Activated T-cell treated with anti-CD3 and anti-CD28 coated beads for 4 hours (primary cell): ENCODE results near the gene RNGTT.
"Not testable (repeated sequence)": the region's sequence is repeated elsewhere in the genome, so short reads cannot be mapped to it uniquely, and the experiment has no call there.

ENCODE experiments used
- DNase-seq: peaks from one replicate; pipeline ENCODE4 v3.0.0-alpha.2; 2020

RNGTT gene

GRCh38 chr6:88785478-88785877 lies 177.9 kb downstream of the RNGTT start:
- DNase-seq, result no peak

- DNase-seq, result peak; percentile 25
Measured at GRCh38 chr6:88780714-88781389, 182.6 kb downstream of the RNGTT start.

- no peak for DNase-seq
Measured at GRCh38 chr6:88775866-88776571, 187.4 kb downstream of the RNGTT start.

- DNase-seq, result not testable (repeated sequence)
Measured at GRCh38 chr6:88768114-88768513, 195.3 kb downstream of the RNGTT start.

- no peak for DNase-seq
Measured at GRCh38 chr6:88764081-88764480, 199.3 kb downstream of the RNGTT start.

GRCh38 chr6:88763160-88763559 lies 200.3 kb downstream of the RNGTT start:
- no peak for DNase-seq

- no peak for DNase-seq
Measured at GRCh38 chr6:88761237-88762031, 202.0 kb downstream of the RNGTT start.

- DNase-seq, result no peak
Measured at GRCh38 chr6:88760091-88760490, 203.3 kb downstream of the RNGTT start.

- no peak for DNase-seq
Measured at GRCh38 chr6:88750936-88751335, 212.5 kb downstream of the RNGTT start.

GRCh38 chr6:88749849-88750248 lies 213.6 kb downstream of the RNGTT start:
- DNase-seq, result no peak

GRCh38 chr6:88748141-88748540 lies 215.3 kb downstream of the RNGTT start:
- no peak for DNase-seq

- no peak for DNase-seq
Measured at GRCh38 chr6:88741939-88742338, 221.5 kb downstream of the RNGTT start.

- DNase-seq, result no peak
Measured at GRCh38 chr6:88741071-88741470, 222.3 kb downstream of the RNGTT start.

- DNase-seq, result no peak
Measured at GRCh38 chr6:88734544-88734943, 228.9 kb downstream of the RNGTT start.

GRCh38 chr6:88730611-88731011 lies 232.8 kb downstream of the RNGTT start:
- no peak for DNase-seq

- no peak for DNase-seq
Measured at GRCh38 chr6:88728756-88729155, 234.7 kb downstream of the RNGTT start.

- DNase-seq, result not testable (repeated sequence)
Measured at GRCh38 chr6:88726409-88726808, 237.0 kb downstream of the RNGTT start.

- DNase-seq, result no peak
Measured at GRCh38 chr6:88725111-88725975, 238.1 kb downstream of the RNGTT start.

- DNase-seq, result no peak
Measured at GRCh38 chr6:88722686-88723085, 240.7 kb downstream of the RNGTT start.

- DNase-seq, result not testable (repeated sequence)
Measured at GRCh38 chr6:88716399-88716798, 247.0 kb downstream of the RNGTT start.

- DNase-seq, result no peak
Measured at GRCh38 chr6:88712243-88712936, 251.0 kb downstream of the RNGTT start.

GRCh38 chr6:88709819-88710246 lies 253.6 kb downstream of the RNGTT start:
- DNase-seq, result no peak
